HG03280 (cell line): ENCODE measurements around the gene NPIPB6.
"Not testable (repeated sequence)": the region's sequence is repeated elsewhere in the genome, so short reads cannot be mapped to it uniquely, and the experiment has no call there.

Source experiments
- ATAC-seq: cut with Tn5 transposase; IDR thresholded peaks from one replicate; pipeline ENCODE4 v1.9.1; 2021; ENCODE audit warnings: mild to moderate bottlenecking, moderate library complexity; ENCODE audit not compliant: unreplicated experiment

NPIPB6 gene

GRCh38 chr16:28363408-28363807, at the start of gene NPIPB6:
Gene NPIPB6 (minus strand): TSS chr16:28363508. CDS start chr16:28362822, 686 bp downstream.
- not testable (repeated sequence) for ATAC-seq

DNA sequence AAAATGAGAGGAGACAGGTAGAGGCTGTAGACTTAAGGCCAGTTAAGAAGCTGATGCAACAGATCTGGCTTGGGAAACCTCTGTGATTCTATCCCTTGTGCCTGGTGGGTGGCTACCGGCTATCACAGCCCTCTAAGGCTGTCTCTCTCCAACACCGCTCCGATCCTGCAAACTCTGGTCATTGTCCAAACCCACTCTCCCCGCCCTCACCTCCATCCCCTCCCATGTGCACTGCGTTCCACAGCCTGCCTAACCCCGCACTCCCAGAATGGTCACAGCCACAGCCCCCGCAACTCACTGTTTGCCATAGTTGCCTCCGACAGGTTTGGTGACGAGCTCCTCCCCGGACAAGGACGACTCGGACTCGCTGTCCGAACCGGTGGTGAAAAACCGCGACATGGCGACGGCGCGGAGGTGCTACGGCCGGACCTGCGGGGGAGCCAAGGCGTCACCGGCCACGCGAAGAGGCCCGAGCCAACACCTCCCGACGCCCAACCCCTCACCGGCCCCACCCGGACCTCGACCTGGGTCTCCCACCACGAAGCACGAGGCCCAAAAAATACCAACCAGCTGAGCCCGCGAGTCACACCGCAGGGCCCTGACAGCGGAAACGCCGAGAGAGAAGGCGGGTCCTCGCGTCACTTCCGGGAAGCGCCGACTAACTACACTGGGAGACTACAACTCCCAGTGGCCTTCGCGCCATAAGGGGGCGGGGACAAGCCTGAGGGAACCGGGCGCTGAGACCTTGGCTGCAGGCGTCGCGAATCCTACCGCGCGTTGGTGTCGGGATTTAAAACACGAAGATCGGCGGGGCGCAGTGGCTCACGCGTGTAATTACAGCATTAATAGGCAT, 40.1 kb upstream of the NPIPB6 start, which contains the start of gene EIF3CL:
Gene EIF3CL (minus strand): TSS at position 622 of the 853 bp plus-strand sequence. CDS start 223 bp downstream, at position 399.
- peak; percentile 98 for ATAC-seq

DNA sequence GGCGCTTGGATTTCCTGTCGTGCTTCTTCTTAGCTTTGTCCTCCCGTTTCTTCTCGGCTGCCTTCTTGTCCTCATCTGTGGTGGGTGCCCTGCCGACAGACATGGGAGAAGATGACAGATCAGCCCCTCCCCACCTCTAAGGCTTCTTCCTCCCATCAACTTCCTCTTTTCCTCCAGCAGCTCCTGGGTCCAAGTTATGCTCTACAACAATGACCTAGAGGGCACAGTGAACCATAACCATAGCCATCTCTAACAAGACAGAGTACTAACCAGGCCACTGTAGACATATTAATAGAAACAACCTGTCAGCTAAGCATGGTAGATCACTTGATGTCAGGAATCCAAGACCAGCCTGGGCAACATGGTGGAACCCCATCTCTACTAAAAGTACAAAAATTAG, 28.7 kb upstream of the NPIPB6 start:
- ATAC-seq, result not testable (repeated sequence)

DNA sequence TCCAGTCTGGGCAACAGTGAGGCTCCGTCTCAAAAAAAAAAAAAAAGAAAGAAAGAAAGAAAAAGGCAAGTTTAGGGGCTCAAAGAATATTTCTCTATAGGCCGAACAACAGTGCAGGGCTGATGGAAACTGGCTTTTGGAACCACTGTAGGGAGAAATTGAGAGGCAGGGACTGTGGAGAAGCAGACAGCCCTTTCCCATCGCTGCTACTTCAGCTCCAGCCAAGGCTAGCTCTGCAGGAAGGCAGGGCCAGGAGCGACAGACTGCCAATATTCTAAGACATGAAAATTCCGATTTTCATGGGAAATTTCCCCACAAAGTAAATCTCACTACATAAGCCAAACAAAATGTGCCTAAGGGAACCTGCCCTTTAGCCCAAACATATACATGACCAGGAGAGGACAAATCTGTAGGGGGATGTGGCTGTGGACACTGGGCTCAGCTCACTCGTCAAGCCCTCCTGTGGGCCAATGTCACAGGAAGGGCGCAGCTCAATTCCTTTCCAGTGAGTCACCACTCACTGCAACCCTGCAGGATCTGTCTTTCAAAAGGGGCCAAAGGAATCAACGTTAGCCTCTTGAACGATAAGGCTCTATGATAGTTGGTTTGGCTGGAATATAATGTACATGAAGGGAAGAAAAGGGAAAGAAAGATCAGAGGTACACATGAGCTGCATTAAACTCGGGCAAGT, 19.0 kb upstream of the NPIPB6 start:
- not testable (repeated sequence) for ATAC-seq

GRCh38 chr16:28377822-28378221, 14.5 kb upstream of the NPIPB6 start:
- ATAC-seq, result not testable (repeated sequence)

- ATAC-seq, result not testable (repeated sequence)
Observed at GRCh38 chr16:28377108-28377625, 13.9 kb upstream of the NPIPB6 start.

- ATAC-seq, result not testable (repeated sequence)
Observed at GRCh38 chr16:28375115-28375514, 11.8 kb upstream of the NPIPB6 start.

DNA sequence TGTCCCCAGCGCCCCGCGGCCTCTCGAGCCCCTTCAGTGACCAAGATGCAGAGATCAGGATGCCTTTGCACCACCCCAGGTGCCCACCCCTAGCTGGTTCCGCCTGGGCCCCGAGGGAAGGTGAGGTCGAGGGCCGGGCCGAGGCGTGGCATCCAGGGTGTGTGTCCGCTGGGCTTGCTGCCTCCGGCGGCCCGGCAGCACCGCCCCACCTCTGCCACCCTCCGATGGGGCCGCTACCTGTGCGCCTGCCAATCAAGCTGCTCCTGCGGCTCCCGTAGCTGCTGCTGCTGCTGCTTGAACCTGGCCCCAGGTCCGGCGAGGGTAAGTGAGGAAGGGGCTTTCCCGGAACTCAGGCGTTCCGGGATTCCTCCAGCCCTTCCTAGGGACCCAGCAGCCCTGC, 11.0 kb upstream of the NPIPB6 start:
- not testable (repeated sequence) for ATAC-seq

- not testable (repeated sequence) for ATAC-seq
Observed at GRCh38 chr16:28367926-28368325, 4.6 kb upstream of the NPIPB6 start.

DNA sequence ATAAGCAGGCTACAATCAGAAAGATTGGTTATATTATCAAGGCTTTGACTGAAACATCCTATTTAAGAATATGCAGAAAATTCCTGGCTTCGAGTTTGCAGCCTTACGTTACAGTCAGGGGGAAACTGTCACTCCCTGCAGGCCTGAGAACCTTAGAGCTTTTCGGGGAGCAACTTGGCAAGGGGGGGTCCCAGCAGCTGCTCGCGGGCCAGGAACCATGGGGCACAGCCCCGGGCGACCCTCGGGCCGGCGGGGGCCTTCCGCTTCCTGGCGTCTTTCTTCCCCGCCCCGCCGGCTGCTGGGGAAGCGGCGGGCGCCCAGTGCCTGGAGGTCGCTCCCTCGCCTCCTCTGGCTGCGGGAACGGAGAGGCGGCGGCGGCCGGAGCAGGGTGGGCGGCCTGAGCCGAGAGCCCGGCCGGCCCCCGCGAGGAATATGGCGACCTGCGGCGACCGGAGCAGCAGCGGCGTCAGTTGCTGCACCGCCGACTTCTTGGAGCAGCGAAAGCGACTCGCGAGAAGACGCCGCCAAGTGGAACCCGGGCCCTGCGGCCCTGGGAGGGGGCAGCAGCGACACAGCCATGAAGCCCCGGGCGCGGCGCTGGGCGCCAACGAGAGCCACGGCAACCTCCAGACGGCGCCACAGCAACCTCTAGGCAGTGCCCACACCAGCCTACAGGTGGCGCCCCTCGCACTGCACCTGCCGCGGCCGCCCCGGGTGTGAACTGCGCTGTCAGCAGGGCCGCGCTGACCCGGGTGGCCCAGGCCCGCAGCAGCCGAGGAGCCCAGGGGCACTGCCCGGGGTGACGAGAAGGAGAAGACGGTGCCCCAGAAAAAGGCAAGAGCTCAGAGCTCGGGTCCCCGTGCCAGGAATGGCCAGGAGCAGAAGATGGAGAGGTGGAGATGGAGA, 1.2 kb upstream of the NPIPB6 start:
- ATAC-seq, result peak; percentile 89

GRCh38 chr16:28362600-28362999, 708 bp downstream of the NPIPB6 start:
- not testable (repeated sequence) for ATAC-seq

DNA sequence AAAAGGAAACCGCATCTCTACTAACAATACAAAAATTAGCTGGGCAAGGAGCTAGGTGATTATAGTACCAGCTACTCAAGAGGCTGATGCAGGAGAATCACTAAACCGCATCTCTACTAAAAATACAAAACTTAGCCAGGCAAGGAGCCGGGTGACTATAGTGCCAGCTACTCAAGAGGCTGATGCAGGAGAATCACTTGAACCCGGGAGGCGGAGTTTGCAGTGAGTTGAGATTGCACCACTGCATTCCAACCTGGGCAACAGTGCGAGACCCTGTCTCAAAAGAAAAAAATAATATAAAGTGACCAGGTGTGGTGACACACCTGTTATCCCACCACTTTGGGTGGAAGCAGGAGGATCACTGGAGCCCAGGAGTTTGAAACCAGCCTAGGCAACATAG, 25.1 kb downstream of the NPIPB6 start:
- not testable (repeated sequence) for ATAC-seq

GRCh38 chr16:28336940-28337710, 26.2 kb downstream of the NPIPB6 start:
- ATAC-seq, result not testable (repeated sequence)

- not testable (repeated sequence) for ATAC-seq
Observed at GRCh38 chr16:28335678-28336077, 27.6 kb downstream of the NPIPB6 start.

- ATAC-seq, result not testable (repeated sequence)
Observed at GRCh38 chr16:28332632-28333031, 30.7 kb downstream of the NPIPB6 start.

GRCh38 chr16:28330981-28331380, 32.3 kb downstream of the NPIPB6 start:
- ATAC-seq, result not testable (repeated sequence)

DNA sequence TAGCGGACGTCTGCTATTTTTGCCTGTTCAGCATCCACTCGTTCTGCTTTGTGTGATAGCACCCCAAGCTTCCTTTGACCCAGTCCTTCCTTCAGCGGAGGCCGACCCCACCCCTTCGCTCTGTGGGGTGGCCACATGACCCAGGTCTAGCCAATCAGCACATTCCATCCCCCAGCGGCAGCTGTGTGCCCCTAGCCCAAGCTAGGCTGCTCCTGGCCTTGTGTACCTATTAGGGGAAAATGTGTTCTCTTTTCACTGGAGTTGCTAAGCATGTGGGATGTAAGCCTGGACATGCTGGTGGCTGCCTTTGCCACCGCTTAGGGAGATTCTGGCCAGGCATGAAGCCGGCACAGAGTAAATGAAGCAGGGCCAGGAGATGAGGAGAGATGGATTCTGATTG, 33.1 kb downstream of the NPIPB6 start:
- ATAC-seq, result not testable (repeated sequence)

- no peak for ATAC-seq
Observed at GRCh38 chr16:28326881-28327610, 36.3 kb downstream of the NPIPB6 start.

GRCh38 chr16:28324887-28325279, 38.4 kb downstream of the NPIPB6 start:
- ATAC-seq, result no peak
